Activated CD4-positive, alpha-beta T cell treated with anti-CD3 and anti-CD28 coated beads, Interleukin-2, amount 50 U/mL, for 24 hours (primary cell): ENCODE results near the gene IMPACT.
A peak's percentile ranks its signal among the peaks of the same experiment; 100 is the strongest.

Experiments used
- DNase-seq, 2 donors: peaks; one replicate each; pipeline ENCODE4 v3.0.0-alpha.2; 2020; ENCODE audit warnings: low read depth in 1 of 2, low spot score in 1 of 2

IMPACT gene

GRCh38 chr18:24474406-24474805 lies 47.9 kb downstream of the IMPACT start:
- no peak for DNase-seq

DNA sequence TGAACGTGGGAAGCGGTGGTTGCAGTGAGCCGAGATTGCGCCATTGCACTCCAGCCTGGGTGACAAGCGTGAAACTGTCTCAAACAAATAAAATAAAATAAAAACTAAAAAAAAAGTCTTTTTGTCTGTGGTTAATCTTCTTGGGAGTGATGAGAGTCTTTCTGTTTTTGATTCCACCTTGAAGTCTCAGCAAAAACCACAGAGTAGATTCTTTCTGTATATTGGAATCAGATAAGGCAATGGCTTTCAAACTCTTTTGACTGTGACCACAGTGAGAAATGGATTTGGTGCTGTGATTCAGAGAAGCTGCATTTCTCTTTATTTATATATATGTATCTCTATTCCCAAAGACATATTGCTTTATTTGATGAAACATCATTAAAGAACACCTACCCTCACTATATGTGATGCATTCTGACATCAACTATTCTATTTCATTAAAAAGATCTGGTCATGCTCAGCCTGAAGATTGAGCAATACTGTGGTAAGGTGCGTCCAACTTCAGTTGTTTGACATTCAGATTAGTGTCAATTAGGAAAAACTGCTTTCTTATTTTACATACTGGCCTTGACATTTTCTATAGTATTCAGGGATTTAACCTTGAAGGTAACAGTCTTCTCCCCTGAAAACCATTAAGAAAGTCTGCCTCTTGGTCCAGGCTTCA lies 49.6 kb downstream of the IMPACT start:
- no peak for DNase-seq

DNA sequence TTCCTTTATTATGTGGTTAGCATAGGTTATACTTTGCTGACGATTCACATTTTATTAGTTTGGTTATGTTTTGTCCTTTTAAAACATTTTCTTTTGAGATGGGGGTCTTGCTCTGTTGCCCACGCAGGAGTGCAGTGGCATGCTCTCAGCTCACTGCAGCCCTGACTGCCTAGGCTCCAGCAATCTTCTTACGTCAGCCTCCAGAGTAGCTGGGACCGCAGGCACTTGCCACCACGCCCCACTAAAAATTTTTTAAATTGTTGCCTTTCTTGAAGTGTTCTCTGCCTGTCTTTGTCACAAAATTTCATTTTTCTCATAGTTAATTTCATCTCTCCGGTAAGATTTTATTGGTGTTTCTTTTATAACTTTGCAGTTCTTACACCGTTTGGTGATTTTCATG lies 52.9 kb downstream of the IMPACT start:
- no peak for DNase-seq

DNA sequence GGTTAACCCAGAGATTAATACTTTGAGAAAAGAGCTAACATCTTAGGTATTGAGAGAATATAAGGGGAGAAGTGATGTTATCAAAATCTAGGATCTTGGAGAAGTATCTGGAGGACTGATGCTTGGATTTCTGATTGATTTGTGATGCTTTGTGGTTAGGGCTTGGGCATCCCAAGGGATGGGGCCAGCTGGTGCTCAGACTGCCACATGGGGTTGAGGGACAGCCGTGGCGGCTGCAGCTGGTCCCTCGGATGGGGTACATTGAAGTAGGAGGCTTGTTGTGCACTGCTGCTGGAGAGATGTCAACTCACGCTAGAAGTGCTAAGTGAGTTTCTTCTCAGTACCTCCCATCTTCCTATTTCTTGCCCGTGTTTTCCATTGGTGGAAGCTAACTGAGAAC lies 56.4 kb downstream of the IMPACT start:
- no peak for DNase-seq

DNA sequence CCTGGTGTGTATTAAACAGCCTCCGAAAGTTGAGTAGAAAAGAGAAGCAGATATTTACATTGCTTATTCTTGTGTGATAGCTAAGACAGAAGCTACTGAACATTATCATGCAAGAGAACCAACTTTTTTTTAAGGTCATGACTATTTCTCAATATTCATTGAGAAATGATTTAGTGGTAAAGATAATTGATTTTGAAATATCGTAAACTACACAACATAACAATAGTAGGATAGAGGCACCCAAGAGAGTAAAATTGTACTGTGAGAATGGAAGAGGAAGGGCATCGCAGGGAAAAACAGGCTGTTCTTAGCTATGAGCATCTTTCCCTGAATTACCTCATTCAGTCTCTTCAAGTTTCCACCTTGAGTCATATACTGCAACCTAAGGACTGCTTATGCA lies 59.2 kb downstream of the IMPACT start:
- DNase-seq, result no peak

- no peak for DNase-seq
Measured at GRCh38 chr18:24486684-24487083, 60.2 kb downstream of the IMPACT start.

DNA sequence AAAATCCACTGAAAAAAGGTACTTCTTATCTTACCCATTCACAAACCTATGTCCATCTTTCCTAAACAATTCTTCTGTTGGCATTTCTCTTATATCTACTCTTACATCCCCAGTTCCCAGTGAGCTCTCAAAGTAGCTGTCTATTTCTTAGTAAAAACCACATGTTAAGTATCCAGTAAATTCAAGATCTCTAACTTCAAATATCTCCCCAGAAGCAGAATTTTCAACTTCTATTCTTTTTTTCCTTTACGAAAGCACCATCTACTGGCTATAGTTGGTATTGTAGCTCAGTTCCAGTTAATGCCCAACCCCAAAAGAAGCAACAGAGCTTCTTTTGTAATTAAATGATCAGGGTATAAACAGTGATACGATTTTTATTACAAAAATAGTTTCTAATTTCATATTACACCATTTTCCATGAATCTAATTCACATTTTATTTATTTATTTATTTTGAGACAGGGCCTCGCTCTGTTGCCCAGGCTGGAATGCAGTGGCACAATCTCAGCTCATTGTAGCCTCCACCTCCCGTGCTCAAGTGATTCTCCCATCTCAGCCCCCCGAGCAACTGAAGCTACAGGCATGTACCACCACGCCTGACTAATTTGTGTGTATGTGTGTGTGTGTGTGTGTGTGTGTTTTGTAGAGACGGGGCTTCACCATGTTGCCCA lies 62.5 kb downstream of the IMPACT start:
- peak in 1 of 2 donors; percentile 21 for DNase-seq

DNA sequence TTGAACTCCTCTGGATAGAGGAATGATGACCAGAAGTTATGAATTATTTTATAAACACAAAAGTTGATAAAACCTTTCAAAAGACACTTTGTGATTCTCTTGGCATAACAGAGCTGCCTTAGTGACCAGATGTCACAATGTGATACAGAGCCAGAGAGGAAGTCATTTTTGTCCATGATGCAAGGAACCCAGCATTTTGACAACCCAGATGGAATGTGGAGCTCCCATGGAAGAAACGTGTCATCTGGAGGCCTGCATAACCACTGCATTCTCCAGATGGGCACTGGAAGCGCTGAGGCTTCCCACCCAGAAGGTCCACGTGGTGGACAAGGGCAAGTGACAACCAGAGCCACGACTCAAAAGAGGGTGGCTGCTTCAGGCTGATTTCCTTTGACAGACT lies 64.1 kb downstream of the IMPACT start:
- DNase-seq, result no peak

DNA sequence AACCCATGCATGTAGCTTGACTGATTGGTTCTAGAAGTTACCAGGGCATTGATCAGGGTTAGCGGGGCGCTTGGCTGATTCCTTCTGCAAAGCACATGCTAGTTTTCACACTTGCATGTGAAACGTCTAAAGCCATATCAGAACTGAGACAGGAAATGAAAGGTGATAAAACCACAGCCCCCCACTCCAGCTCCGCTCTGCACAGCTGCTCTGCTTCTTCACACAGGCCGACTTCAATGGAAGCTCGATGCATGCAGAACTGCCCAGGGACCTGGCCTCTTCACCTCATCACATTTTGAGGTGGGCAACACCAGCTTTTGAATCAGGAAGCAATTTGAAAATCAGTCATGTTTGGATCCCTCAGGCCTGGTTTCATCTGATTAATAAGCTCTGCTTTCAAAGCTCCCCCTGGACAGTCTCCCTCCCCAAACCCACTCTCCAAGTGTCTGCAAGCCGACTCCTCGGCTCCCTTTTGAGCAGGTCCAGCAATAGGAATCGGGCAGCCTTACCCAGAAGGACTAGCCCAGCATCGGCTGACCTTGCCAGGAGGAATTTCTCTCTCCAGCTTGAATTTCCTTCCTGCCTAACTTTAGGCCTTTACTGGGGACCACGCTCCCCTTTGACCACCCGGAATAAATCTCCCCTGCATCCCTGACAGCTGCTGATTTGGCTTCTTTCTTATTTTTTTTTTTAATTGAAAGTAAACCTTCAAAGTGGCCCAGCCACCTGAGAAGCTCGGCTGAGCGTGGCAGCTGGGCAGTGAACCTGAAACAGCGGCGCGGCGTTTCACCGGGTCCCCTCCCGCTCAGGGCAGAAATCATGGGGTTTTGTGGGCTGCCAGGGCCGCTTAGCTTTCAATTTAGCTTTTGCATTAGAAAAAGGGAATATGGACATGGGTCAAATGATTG lies 65.7 kb downstream of the IMPACT start:
- no peak for DNase-seq

DNA sequence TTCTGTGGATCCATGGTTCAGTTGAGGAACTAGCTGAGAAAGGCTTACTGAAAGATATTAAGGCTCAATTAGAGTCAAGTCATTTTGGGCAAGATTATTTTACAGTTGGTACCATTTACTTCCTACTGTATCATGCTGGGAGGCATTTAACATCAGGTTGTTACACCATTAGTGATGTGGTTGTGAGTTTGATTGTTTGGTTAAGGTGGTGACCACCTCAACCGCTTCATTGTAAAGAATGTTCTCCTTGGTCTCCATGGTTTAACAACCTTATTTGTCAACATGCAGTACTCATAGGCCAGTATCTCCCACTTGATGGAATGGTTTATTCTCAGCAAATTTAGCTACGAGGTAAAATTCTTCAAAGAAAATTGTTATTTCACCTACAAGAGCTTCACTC lies 68.1 kb downstream of the IMPACT start:
- DNase-seq, result no peak

GRCh38 chr18:24497031-24497754 lies 70.7 kb downstream of the IMPACT start:
- no peak for DNase-seq

DNA sequence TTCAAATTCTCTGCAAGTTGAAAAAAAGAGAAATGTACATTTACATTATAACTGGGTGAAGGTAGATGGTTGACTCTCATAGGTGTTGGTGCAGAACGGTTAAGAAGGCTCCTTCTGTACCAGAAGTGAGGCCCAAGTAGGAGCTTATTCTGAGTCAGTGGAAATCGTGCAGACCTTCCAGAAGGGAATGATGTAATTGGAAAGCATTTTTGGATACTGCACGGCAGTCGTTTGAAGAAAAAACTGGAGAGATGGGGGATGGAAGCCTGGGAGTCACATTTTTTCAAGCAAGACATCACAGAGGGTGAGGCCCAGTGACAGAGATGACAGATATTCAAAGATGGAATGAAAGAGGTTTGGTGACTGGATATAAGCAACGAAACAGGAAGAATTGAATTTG lies 73.3 kb downstream of the IMPACT start:
- no peak for DNase-seq

- DNase-seq, result no peak
Measured at GRCh38 chr18:24500217-24500616, 73.7 kb downstream of the IMPACT start.

GRCh38 chr18:24500766-24501165 lies 74.3 kb downstream of the IMPACT start:
- no peak for DNase-seq

DNA sequence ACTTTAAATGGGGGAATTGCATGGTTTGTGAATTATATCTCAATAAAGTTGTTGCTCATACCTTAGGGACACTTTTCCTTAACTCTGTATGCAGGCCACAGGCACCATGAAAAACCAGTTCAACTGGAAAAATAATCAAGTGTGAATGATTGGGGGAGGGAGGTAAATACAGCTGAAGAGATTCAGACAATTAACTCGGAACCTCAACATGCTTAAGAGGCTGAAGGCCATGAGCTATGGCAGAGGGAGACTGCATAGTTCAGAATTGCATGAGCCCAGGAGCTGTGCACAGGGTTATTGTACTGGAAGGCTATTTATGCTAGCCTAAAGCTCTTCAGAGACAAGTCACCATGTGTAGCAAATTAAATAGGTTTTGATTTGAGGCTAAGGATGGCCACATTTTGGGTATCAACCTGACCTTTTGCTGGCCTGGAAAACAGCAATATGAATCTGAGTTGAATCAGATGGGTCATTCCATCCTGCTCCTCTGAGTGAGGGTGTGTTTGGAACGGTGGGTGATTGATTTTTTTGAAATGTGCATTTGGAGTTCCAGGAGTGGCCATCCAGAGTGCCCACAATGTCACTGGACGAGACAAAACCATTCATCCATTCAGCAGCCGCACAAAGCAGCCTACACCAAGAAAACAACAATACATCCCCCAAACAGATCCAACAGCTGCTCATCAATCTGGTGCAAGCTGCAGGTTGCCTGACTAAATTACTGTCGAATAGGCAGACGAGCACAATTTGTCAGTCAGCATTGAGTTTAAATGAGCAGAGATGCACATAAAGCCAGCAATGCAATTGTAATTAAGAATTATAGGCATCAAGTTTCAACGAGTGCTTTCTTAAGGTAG lies 76.4 kb downstream of the IMPACT start:
- DNase-seq, result no peak
